Stimulated activated naive CD8-positive, alpha-beta T cell treated with anti-CD3 and anti-CD28 coated beads, Interleukin-15, Interleukin-2, amounts not matched to agents 100 ng/mL and 50 ng/mL, for 24 hours (primary cell): ENCODE data around the gene OXER1.

ENCODE experiments used
- H3K27ac Mint-ChIP-seq: one replicate; pipeline ENCODE4 v1.8.0; 2021; ENCODE audit warnings: mild to moderate bottlenecking, mixed read lengths
- H3K27me3 Mint-ChIP-seq: one replicate; pipeline ENCODE4 v1.8.0; 2021; ENCODE audit warnings: mixed read lengths
- H3K36me3 Mint-ChIP-seq: one replicate; pipeline ENCODE4 v1.8.0; 2021; ENCODE audit warnings: low read depth, mixed read lengths
- H3K4me1 Mint-ChIP-seq: one replicate; pipeline ENCODE4 v1.8.0; 2021; ENCODE audit warnings: low read depth, mixed read lengths
- H3K4me3 Mint-ChIP-seq: one replicate; pipeline ENCODE4 v1.8.0; 2021; ENCODE audit warnings: mild to moderate bottlenecking, mixed read lengths
- H3K9me3 Mint-ChIP-seq: one replicate; pipeline ENCODE4 v1.8.0; 2021; ENCODE audit warnings: mixed read lengths

OXER1 gene

GRCh38 chr2:42799881-42800280 lies 35.9 kb upstream of the OXER1 start:
- no peak overlapping the region for H3K27ac Mint-ChIP-seq
- H3K4me1 Mint-ChIP-seq, result peaks cover 35% of the 10 kb centered on the region
- H3K27me3 Mint-ChIP-seq, result peaks cover 6% of the 10 kb centered on the region
- H3K4me3 Mint-ChIP-seq, result no peak overlapping the region
- no peaks in the 10 kb centered on the region for H3K36me3 Mint-ChIP-seq
- H3K9me3 Mint-ChIP-seq, result no peaks in the 10 kb centered on the region

GRCh38 chr2:42797281-42797680 lies 33.3 kb upstream of the OXER1 start:
- H3K4me3 Mint-ChIP-seq, result no peak overlapping the region
- H3K36me3 Mint-ChIP-seq, result no peaks in the 10 kb centered on the region
- H3K27me3 Mint-ChIP-seq, result peaks cover 13% of the 10 kb centered on the region
- no peaks in the 10 kb centered on the region for H3K9me3 Mint-ChIP-seq
- H3K4me1 Mint-ChIP-seq, result peaks cover 55% of the 10 kb centered on the region
- H3K27ac Mint-ChIP-seq, result no peak overlapping the region

DNA sequence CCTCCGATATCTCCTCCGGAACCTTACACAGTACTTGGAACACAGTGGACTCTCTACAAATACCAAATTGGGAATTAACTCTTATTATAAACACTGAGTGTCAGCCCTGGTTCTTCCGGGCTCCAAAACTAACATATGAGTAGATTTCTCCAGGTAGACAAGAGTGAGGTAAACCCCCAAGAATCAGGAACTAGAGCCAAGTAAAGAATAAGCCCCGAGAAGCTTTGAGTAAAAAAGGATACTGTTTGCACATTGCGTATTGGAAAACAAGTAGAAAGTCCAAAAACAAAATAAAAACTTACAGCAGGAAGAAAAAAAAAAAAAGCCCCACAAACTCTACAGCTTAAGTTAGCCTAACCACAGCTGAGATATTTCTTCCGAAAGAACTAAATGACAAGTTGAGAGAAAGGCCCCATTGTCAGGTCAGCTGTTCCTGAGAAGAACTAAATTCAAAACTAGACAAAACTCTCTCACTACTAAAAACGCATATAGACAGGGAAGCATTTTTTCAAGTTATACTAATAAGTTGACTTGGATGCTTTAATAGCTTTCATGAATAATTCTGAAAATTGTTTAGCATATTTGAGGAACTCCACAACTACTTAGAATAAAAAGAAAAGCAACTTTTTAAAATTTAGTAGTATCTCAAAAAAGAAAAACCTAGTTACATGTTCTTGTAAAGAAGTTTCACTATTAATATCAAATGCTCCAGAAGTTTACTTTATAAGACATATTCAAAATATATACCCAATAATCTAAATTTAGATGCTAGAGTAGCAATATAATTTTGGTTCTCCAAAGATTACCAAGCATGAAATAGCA lies 32.7 kb upstream of the OXER1 start:
- H3K36me3 Mint-ChIP-seq, result no peaks in the 10 kb centered on the region
- no peak overlapping the region for H3K4me3 Mint-ChIP-seq
- H3K9me3 Mint-ChIP-seq, result no peaks in the 10 kb centered on the region
- H3K27me3 Mint-ChIP-seq, result peaks cover 18% of the 10 kb centered on the region
- peaks cover 60% of the 10 kb centered on the region for H3K4me1 Mint-ChIP-seq
- peak overlapping the region; percentile 53 for H3K27ac Mint-ChIP-seq

DNA sequence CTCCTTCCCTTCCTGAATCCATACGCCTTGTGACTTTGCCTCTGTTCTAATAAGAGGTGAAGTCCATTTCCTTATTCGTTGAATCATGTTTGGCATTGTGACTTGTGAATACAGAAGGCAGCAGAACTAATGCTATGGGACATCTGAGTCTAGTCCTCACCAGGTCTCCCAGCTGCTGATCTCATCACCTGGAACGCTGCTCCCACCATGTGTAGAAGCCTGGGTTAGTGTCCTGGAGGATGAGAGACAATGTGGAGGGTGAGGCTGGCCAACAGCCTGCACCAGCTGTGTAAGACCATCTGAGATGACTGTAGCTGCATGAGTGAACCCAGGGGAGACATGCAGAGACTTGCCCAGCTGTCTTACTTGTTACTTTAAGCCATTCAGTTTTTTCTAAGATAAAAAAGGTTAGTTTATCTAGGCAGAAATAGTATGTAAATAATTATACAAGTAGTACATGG lies 31.9 kb upstream of the OXER1 start:
- peaks cover 23% of the 10 kb centered on the region for H3K27me3 Mint-ChIP-seq
- no peaks in the 10 kb centered on the region for H3K9me3 Mint-ChIP-seq
- H3K4me1 Mint-ChIP-seq, result peaks cover 62% of the 10 kb centered on the region
- no peaks in the 10 kb centered on the region for H3K36me3 Mint-ChIP-seq
- peak overlapping the region; percentile 76 for H3K27ac Mint-ChIP-seq
- H3K4me3 Mint-ChIP-seq, result no peak overlapping the region

DNA sequence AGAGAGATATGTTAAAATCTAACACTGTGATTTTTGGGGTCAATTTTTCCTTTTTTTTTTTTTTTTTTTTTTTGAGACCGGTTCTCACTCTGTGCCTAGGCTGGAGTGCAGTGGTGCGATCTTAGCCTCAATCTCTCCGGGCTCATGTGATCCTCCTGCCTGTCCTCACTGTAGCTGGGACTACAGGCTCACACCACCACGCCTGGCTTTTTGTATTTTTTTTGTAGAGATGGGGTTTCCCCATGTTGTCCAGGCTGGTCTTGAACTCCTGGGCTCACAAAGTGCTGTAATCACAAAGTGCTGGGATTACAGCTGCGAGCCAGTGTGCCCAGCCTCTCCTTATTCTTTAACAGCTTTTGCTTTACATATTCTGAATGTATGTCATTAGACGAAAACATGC lies 31.3 kb upstream of the OXER1 start:
- H3K4me1 Mint-ChIP-seq, result peaks cover 56% of the 10 kb centered on the region

GRCh38 chr2:42794271-42795046 lies 30.5 kb upstream of the OXER1 start:
- H3K4me3 Mint-ChIP-seq, result no peak overlapping the region
- H3K9me3 Mint-ChIP-seq, result no peaks in the 10 kb centered on the region
- peaks cover 29% of the 10 kb centered on the region for H3K27me3 Mint-ChIP-seq
- H3K4me1 Mint-ChIP-seq, result peaks cover 56% of the 10 kb centered on the region
- H3K27ac Mint-ChIP-seq, result no peak overlapping the region
- no peaks in the 10 kb centered on the region for H3K36me3 Mint-ChIP-seq

More for the DNA sequence above, 31.3 kb upstream of the OXER1 start:
- Mint-ChIP-seq H3K4me3 (no peak overlapping the region), H3K36me3 (no peaks in the 10 kb centered on the region), H3K27me3 (peaks cover 24% of the 10 kb centered on the region), H3K9me3 (no peaks in the 10 kb centered on the region), H3K27ac (no peak overlapping the region)

- Mint-ChIP-seq H3K9me3 (no peaks in the 10 kb centered on the region), H3K27me3 (peaks cover 31% of the 10 kb centered on the region), H3K36me3 (no peaks in the 10 kb centered on the region), H3K4me3 (peak overlapping the region; percentile 63), H3K4me1 (peaks cover 58% of the 10 kb centered on the region), H3K27ac (peak overlapping the region; percentile 8)
These were observed 29.7 kb upstream of the OXER1 start for GRCh38 chr2:42793334-42794270.

- Mint-ChIP-seq H3K4me3 (peak within 1 kb of the TSS; percentile 83), H3K27ac (peak within 1 kb of the TSS; percentile 52), H3K4me1 (peaks cover 64% of the 10 kb centered on the region), H3K36me3 (no peaks in the 10 kb centered on the region), H3K9me3 (no peaks in the 10 kb centered on the region), H3K27me3 (peaks cover 34% of the 10 kb centered on the region)
These were observed 28.8 kb upstream of the OXER1 start, which contains the start of gene HAAO for GRCh38 chr2:42792583-42793333. HAAO (minus strand) TSS chr2:42792583; CDS start chr2:42792536, 47 bp downstream.

- H3K9me3 Mint-ChIP-seq, result no peaks in the 10 kb centered on the region
- H3K27ac Mint-ChIP-seq, result peak overlapping the region; percentile 52
- H3K4me1 Mint-ChIP-seq, result peaks cover 64% of the 10 kb centered on the region
- H3K36me3 Mint-ChIP-seq, result no peaks in the 10 kb centered on the region
- H3K4me3 Mint-ChIP-seq, result peak overlapping the region; percentile 83
- H3K27me3 Mint-ChIP-seq, result peaks cover 34% of the 10 kb centered on the region
These were observed 28.2 kb upstream of the OXER1 start for GRCh38 chr2:42792087-42792582.

DNA sequence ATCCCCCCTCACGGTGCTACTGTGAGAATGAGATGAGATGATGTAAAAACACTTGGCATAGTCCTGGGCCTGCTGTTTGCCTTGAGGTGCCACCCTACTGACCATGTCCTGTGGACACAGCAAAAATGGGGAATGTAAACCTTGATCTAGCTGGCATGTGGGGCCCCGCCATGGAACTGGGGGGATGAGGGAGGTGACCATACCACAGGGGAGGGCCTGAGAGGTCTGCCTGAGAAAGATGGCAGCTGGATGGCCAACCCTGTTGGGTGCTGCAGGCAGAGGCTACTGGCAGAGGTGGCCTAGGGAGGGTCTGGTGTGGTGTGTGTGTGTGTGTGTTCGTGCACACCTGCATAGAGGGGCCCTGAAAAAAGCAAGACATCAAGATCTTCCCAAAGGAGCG lies 27.7 kb upstream of the OXER1 start:
- no peaks in the 10 kb centered on the region for H3K9me3 Mint-ChIP-seq
- no peaks in the 10 kb centered on the region for H3K36me3 Mint-ChIP-seq
- H3K27me3 Mint-ChIP-seq, result peaks cover 34% of the 10 kb centered on the region
- H3K4me1 Mint-ChIP-seq, result peaks cover 58% of the 10 kb centered on the region
- no peak overlapping the region for H3K27ac Mint-ChIP-seq
- peak overlapping the region; percentile 83 for H3K4me3 Mint-ChIP-seq

- Mint-ChIP-seq H3K9me3 (no peaks in the 10 kb centered on the region), H3K36me3 (no peaks in the 10 kb centered on the region), H3K4me1 (peaks cover 43% of the 10 kb centered on the region), H3K27me3 (peaks cover 34% of the 10 kb centered on the region), H3K4me3 (no peak overlapping the region), H3K27ac (no peak overlapping the region)
These were observed 25.8 kb upstream of the OXER1 start for GRCh38 chr2:42789751-42790150.

- Mint-ChIP-seq H3K4me3 (no peak overlapping the region), H3K27me3 (peaks cover 33% of the 10 kb centered on the region), H3K4me1 (peaks cover 36% of the 10 kb centered on the region), H3K27ac (no peak overlapping the region), H3K36me3 (no peaks in the 10 kb centered on the region), H3K9me3 (no peaks in the 10 kb centered on the region)
These were observed 24.9 kb upstream of the OXER1 start for GRCh38 chr2:42788882-42789281.

- peaks cover 28% of the 10 kb centered on the region for H3K27me3 Mint-ChIP-seq
- H3K4me1 Mint-ChIP-seq, result peaks cover 32% of the 10 kb centered on the region
- no peak overlapping the region for H3K4me3 Mint-ChIP-seq
- no peaks in the 10 kb centered on the region for H3K9me3 Mint-ChIP-seq
- H3K27ac Mint-ChIP-seq, result no peak overlapping the region
- no peaks in the 10 kb centered on the region for H3K36me3 Mint-ChIP-seq
These were observed 24.5 kb upstream of the OXER1 start for GRCh38 chr2:42788478-42788793.
